GM19397 (cell line): ENCODE measurements around the gene STARD7.

Experiments
- ATAC-seq: cut with Tn5 transposase; IDR thresholded peaks from one replicate; pipeline ENCODE4 v1.9.1; 2021; ENCODE audit warnings: mild to moderate bottlenecking, moderate library complexity; ENCODE audit not compliant: unreplicated experiment

STARD7 gene

GRCh38 chr2:96198921-96199320 lies 9.7 kb downstream of the STARD7 start:
- ATAC-seq: no peak

GRCh38 chr2:96197546-96198255 lies 10.9 kb downstream of the STARD7 start:
- ATAC-seq: no peak

GRCh38 chr2:96195410-96196066 lies 13.1 kb downstream of the STARD7 start:
- ATAC-seq: no peak

GRCh38 chr2:96191937-96192670 lies 16.5 kb downstream of the STARD7 start:
- no peak for ATAC-seq

GRCh38 chr2:96188821-96189526 lies 19.7 kb downstream of the STARD7 start:
- ATAC-seq: no peak

- no peak for ATAC-seq
Measured at GRCh38 chr2:96186562-96186961, 22.1 kb downstream of the STARD7 start.

GRCh38 chr2:96185516-96185915 lies 23.1 kb downstream of the STARD7 start:
- ATAC-seq: no peak

GRCh38 chr2:96184989-96185388 lies 23.6 kb downstream of the STARD7 start:
- ATAC-seq: no peak

- no peak for ATAC-seq
Measured at GRCh38 chr2:96184188-96184587, 24.4 kb downstream of the STARD7 start.

GRCh38 chr2:96181529-96181928 lies 27.1 kb downstream of the STARD7 start:
- ATAC-seq: no peak

GRCh38 chr2:96180521-96180920 lies 28.1 kb downstream of the STARD7 start:
- ATAC-seq: no peak

- ATAC-seq: no peak
Measured at GRCh38 chr2:96180002-96180401, 28.6 kb downstream of the STARD7 start.

- ATAC-seq: no peak
Measured at GRCh38 chr2:96176661-96177060, 32.0 kb downstream of the STARD7 start.

- ATAC-seq: no peak
Measured at GRCh38 chr2:96175951-96176350, 32.7 kb downstream of the STARD7 start.

- ATAC-seq: peak; percentile 71
Measured at GRCh38 chr2:96174251-96175144, 34.1 kb downstream of the STARD7 start.

GRCh38 chr2:96171831-96172230 lies 36.8 kb downstream of the STARD7 start:
- ATAC-seq: no peak

GRCh38 chr2:96170626-96171025 lies 38.0 kb downstream of the STARD7 start:
- ATAC-seq: no peak

- ATAC-seq: no peak
Measured at GRCh38 chr2:96169868-96170507, 38.6 kb downstream of the STARD7 start.

- ATAC-seq: no peak
Measured at GRCh38 chr2:96167407-96168013, 41.1 kb downstream of the STARD7 start.
